Measurements from ENCODE around the gene EFS.

DNA sequence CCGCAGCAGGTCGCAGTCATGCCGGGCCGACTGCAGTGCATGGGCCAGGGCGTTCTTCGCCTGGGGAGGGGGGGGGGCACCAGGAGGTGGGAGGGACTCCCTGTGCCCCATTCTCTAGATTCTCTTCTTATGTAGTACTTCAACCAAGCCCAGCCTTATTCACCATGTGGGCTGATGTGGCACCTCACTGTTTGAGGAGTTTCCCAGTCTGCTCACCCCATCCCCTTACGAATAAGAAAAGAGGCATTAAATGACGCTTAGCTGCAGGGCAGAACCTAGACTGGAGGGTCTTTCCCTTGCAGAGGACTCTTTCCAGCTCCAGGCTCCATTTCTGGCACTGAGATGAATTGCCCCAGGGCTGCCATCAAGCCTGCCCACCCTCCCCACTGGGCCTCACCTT, 24.0 kb upstream of the EFS start:
- TF ChIP-seq CTCF (optimal IDR thresholded peaks at IDR 0.05 in 1 of 3, IDR thresholded peaks at IDR 0.05 in 1 of 3, conservative IDR thresholded peaks at IDR 0.05 in 1 of 3; ENCODE audit: extremely low read depth in 1 of 3, insufficient read depth in 2 of 3, low read length in 3 of 3) (no peak), EZH2 (IDR thresholded peaks at IDR 0.05; ENCODE audit: low read length) (no peak)
